PC-9 (cell line): ENCODE measurements around the gene C1orf21. TPM values are rescaled to one million over a fixed set of nuclear protein-coding genes. Genes with fewer than 3 reads are reported as not detected.

ENCODE experiments used
- BruUV-seq: library from RNA; stranded (reverse); fragments of 400-500 nt; replicated peaks from 2 replicates; lab custom pipeline; 2021; lab: Mats Ljungman, UMichigan
- CTCF ChIA-PET: fragments of 300-600 bp; sonication (Branson Sonifier 250); formaldehyde crosslinking; loops from one replicate; lab custom pipeline; 2022; ENCODE audit warnings: antibody characterized with exemption; lab: Charles Lee
- POLR2A ChIA-PET: fragments of 300-600 bp; sonication (Branson Sonifier 250); formaldehyde crosslinking; loops from one replicate; lab custom pipeline; 2022; ENCODE audit warnings: antibody characterized with exemption; ENCODE audit not compliant: unreplicated experiment; lab: Charles Lee
- DNase-seq, 2 experiments: peaks; one replicate each; pipeline versions ENCODE4 v3.0.0 to v3.0.0-alpha.2; 2015 to 2022; ENCODE audit warnings: mixed read lengths in 1 of 2
- H2AFZ ChIP-seq: fragments of 200-600 bp; sonication (generic); 2 replicates; pipeline ENCODE4 v1.8.1; 2017; ENCODE audit warnings: antibody characterized with exemption
- H3F3A ChIP-seq: fragments of 200-600 bp; sonication (generic); 2 replicates; pipeline ENCODE4 v1.8.1; 2017; ENCODE audit warnings: antibody characterized with exemption, mild to moderate bottlenecking, low read depth; ENCODE audit not compliant: insufficient read depth
- H3K27ac ChIP-seq: fragments of 200-600 bp; sonication (generic); 2 replicates; pipeline ENCODE4 v1.6.1; 2016; ENCODE audit warnings: mixed run types
- H3K27me3 ChIP-seq: fragments of 200-600 bp; sonication (generic); 2 replicates; pipeline ENCODE4 v1.6.1; 2016; ENCODE audit warnings: low read depth, mixed run types; ENCODE audit not compliant: insufficient read depth
- H3K36me3 ChIP-seq: fragments of 200-600 bp; sonication (generic); 2 replicates; pipeline ENCODE4 v1.6.1; 2016; ENCODE audit warnings: low read depth, mixed run types
- H3K4me1 ChIP-seq: fragments of 200-600 bp; sonication (generic); replicated peaks from 2 replicates; pipeline ENCODE4 v1.6.1; 2016; ENCODE audit warnings: mixed run types; ENCODE audit not compliant: insufficient read depth
- H3K4me2 ChIP-seq: fragments of 200-600 bp; sonication (generic); 2 replicates; pipeline ENCODE4 v1.6.1; 2017; ENCODE audit warnings: mixed run types
- H3K4me3 ChIP-seq: fragments of 200-600 bp; sonication (generic); 2 replicates; pipeline ENCODE4 v1.6.1; 2016; ENCODE audit warnings: mixed run types
- H3K79me2 ChIP-seq: fragments of 200-600 bp; sonication (generic); 2 replicates; pipeline ENCODE4 v1.6.1; 2017; ENCODE audit warnings: low read depth, mixed run types
- H3K9me2 ChIP-seq: fragments of 200-600 bp; sonication (generic); 2 replicates; pipeline ENCODE4 v1.8.1; 2017; ENCODE audit warnings: mild to moderate bottlenecking; ENCODE audit not compliant: insufficient read depth
- H3K9me3 ChIP-seq: fragments of 200-600 bp; sonication (generic); 2 replicates; pipeline ENCODE4 v1.8.1; 2016; ENCODE audit warnings: low read depth; ENCODE audit not compliant: insufficient read depth
- H4K20me1 ChIP-seq: fragments of 200-600 bp; sonication (generic); 2 replicates; pipeline ENCODE4 v1.8.1; 2017; ENCODE audit not compliant: insufficient read depth
- EZH2 ChIP-seq: fragments of 200-600 bp; sonication (generic); IDR thresholded peaks from 2 replicates; pipeline ENCODE4 v1.8.0; 2017; ENCODE audit warnings: antibody characterized with exemption, low read depth
- intact Hi-C: fragments of 100-400 bp; cut with micrococcal nuclease; formaldehyde crosslinking; loops from one replicate; pipeline ENCODE4 v1.10.0; 2022; ENCODE audit not compliant: unreplicated experiment
- total RNA-seq: library from RNA; stranded (reverse); gene quantifications from 2 replicates; pipeline ENCODE4 v1.2.3, GENCODE V29; 2021
- TF ChIP-seq, protein P1 (sequence below): fragments of 200-600 bp; sonication (generic); conservative IDR thresholded peaks from 2 replicates; pipeline ENCODE4 v1.6.1; 2017; ENCODE audit warnings: mixed run types, antibody characterized with exemption, mild to moderate bottlenecking, moderate library complexity

The C1orf21 gene
- total RNA-seq, 1 experiment from 2014 or later, result 13.8 TPM

DNA sequence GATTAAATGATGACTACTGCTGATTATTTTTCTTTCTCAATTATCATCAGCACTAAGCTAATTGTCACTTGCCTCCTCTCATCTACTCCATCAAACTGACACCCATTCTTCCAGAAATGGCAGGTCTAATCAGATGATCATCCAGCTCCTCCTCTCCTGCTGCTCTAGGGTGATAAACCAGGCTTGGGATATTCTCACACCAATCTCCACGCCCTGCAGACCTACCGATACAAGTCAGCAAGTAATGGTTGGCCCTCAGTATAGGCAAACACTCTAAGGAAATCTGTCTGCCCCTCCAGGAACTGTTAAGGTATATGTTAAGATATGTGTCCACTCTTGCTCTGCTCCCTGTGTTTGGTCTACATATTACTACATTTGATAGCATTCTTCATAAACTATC is 36.3 kb upstream of the C1orf21 start:
- Histone ChIP-seq H4K20me1 (peaks cover under 1% of the 10 kb centered on the region; the same call in 1 of the 2 replicates), H3K9me2 (no peaks in the 10 kb centered on the region), H3K9me3 (no peaks in the 10 kb centered on the region), H3K4me1 (no peaks in the 10 kb centered on the region), H3K36me3 (no peaks in the 10 kb centered on the region), H3K4me3 (no peak overlapping the region), H3K27ac (no peak overlapping the region), H3K4me2 (no peak overlapping the region), H3K79me2 (no peaks in the 10 kb centered on the region), H3K27me3 (no peaks in the 10 kb centered on the region; the same call in 1 of the 2 replicates), H2AFZ (no peak overlapping the region), H3F3A (no peaks in the 10 kb centered on the region)
- no peak for TF ChIP-seq EZH2
- TF ChIP-seq, protein P1, sequence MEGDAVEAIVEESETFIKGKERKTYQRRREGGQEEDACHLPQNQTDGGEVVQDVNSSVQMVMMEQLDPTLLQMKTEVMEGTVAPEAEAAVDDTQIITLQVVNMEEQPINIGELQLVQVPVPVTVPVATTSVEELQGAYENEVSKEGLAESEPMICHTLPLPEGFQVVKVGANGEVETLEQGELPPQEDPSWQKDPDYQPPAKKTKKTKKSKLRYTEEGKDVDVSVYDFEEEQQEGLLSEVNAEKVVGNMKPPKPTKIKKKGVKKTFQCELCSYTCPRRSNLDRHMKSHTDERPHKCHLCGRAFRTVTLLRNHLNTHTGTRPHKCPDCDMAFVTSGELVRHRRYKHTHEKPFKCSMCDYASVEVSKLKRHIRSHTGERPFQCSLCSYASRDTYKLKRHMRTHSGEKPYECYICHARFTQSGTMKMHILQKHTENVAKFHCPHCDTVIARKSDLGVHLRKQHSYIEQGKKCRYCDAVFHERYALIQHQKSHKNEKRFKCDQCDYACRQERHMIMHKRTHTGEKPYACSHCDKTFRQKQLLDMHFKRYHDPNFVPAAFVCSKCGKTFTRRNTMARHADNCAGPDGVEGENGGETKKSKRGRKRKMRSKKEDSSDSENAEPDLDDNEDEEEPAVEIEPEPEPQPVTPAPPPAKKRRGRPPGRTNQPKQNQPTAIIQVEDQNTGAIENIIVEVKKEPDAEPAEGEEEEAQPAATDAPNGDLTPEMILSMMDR, result no peak
- POLR2A ChIA-PET, result no interaction called here
- CTCF ChIA-PET, result no interaction called here
- intact Hi-C loops, result no loop called here
- BruUV-seq, result no TSS peak
- no peak for DNase-seq

- Histone ChIP-seq H3K4me3 (no peak overlapping the region), H3K27me3 (no peaks in the 10 kb centered on the region; the same call in 1 of the 2 replicates)
- POLR2A ChIA-PET, result no interaction called here
These were observed 35.3 kb upstream of the C1orf21 start for GRCh38 chr1:184351416-184351975.

DNA sequence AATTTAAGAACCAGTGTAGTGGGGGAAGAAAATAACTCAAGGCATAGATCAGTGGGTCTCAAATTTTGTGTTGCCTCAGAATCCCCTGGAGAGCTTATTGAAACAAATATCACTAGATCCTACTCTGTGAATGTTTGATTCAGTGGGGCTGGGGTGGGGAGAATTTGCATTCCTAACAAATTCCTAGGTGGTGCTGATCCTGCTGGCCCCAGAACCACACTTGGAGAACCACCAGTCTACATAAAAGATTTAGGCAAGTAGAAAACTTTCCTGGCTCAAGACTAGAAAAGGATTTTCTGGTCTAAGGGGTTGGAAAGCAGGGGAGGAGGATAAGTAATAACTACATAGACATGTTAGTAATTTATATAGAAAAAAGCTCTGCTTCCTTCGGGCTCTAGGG is 34.1 kb upstream of the C1orf21 start:
- H3K27me3 ChIP-seq, result no peaks in the 10 kb centered on the region
- intact Hi-C loops, result no loop called here
- no peaks in the 10 kb centered on the region for H3F3A ChIP-seq
- TF ChIP-seq EZH2, result no peak
- H3K9me3 ChIP-seq, result no peaks in the 10 kb centered on the region
- no peaks in the 10 kb centered on the region for H3K79me2 ChIP-seq
- no TSS peak for BruUV-seq
- H3K4me2 ChIP-seq, result no peak overlapping the region
- ChIA-PET CTCF (no interaction called here), POLR2A (no interaction called here)
- H3K4me3 ChIP-seq, result no peak overlapping the region
- H3K36me3 ChIP-seq, result no peaks in the 10 kb centered on the region
- no peaks in the 10 kb centered on the region for H3K4me1 ChIP-seq
- H3K27ac ChIP-seq, result no peak overlapping the region
- no peaks in the 10 kb centered on the region for H3K9me2 ChIP-seq
- H4K20me1 ChIP-seq, result no peaks in the 10 kb centered on the region
- DNase-seq, result no peak
- H2AFZ ChIP-seq, result no peak overlapping the region

More at GRCh38 chr1:184351416-184351975, 35.3 kb upstream of the C1orf21 start:
- no peaks in the 10 kb centered on the region for H3K9me2 ChIP-seq
- H3K4me1 ChIP-seq, result no peaks in the 10 kb centered on the region
- H3K9me3 ChIP-seq, result no peaks in the 10 kb centered on the region
- no peaks in the 10 kb centered on the region for H3F3A ChIP-seq
- BruUV-seq, result no TSS peak
- no peaks in the 10 kb centered on the region for H4K20me1 ChIP-seq
- TF ChIP-seq EZH2, result no peak
- TF ChIP-seq, protein P1, result no peak
- intact Hi-C loops, result no loop called here
- H3K27ac ChIP-seq, result no peak overlapping the region
- CTCF ChIA-PET, result no interaction called here
- H3K79me2 ChIP-seq, result no peaks in the 10 kb centered on the region
- no peak overlapping the region for H3K4me2 ChIP-seq
- DNase-seq, result no peak
- H3K36me3 ChIP-seq, result no peaks in the 10 kb centered on the region
- H2AFZ ChIP-seq, result no peak overlapping the region

GRCh38 chr1:184354719-184355118 is 32.1 kb upstream of the C1orf21 start:
- POLR2A ChIA-PET, result no interaction called here
- H3K9me3 ChIP-seq, result no peaks in the 10 kb centered on the region
- no peaks in the 10 kb centered on the region for H3K27me3 ChIP-seq
- H3K36me3 ChIP-seq, result no peaks in the 10 kb centered on the region
- no TSS peak for BruUV-seq
- H4K20me1 ChIP-seq, result no peaks in the 10 kb centered on the region
- intact Hi-C loops, result no loop called here
- H3K27ac ChIP-seq, result no peak overlapping the region
- H3K9me2 ChIP-seq, result no peaks in the 10 kb centered on the region
- no peak overlapping the region for H2AFZ ChIP-seq
- H3F3A ChIP-seq, result no peaks in the 10 kb centered on the region
- TF ChIP-seq EZH2, result no peak
- TF ChIP-seq, protein P1, result no peak
- H3K4me1 ChIP-seq, result no peaks in the 10 kb centered on the region
- no peak for DNase-seq
- no peak overlapping the region for H3K4me3 ChIP-seq
- no peak overlapping the region for H3K4me2 ChIP-seq
- H3K79me2 ChIP-seq, result no peaks in the 10 kb centered on the region
- CTCF ChIA-PET, result interaction anchor here (0.6 kb wide), 1 partner anchor 30 kb away, joined by 4 read pairs; no protein-coding TSS in a partner anchor
